Smooth muscle cell (in vitro differentiated cells): ENCODE data around the gene ASXL2. TPM values are rescaled to one million over a fixed set of nuclear protein-coding genes. Genes with fewer than 3 reads are reported as not detected.

Source experiments
- DNase-seq: peaks from one replicate; lab custom pipeline; 2025; ENCODE audit not compliant: unreplicated experiment; lab: John Stamatoyannopoulos, UW
- H2AFZ ChIP-seq: fragments of 200-600 bp; sonication (generic); 2 replicates; pipeline ENCODE4 v1.6.0; 2016; ENCODE audit warnings: antibody characterized with exemption, low read depth, mild to moderate bottlenecking
- H3F3A ChIP-seq: fragments of 200-600 bp; sonication (generic); 2 replicates; pipeline ENCODE4 v1.6.0; 2017; ENCODE audit warnings: antibody characterized with exemption, low read depth
- H3K27ac ChIP-seq: fragments of 200-600 bp; sonication (generic); 2 replicates; pipeline ENCODE4 v1.5.1; 2016; ENCODE audit warnings: low read depth, mild to moderate bottlenecking
- H3K27me3 ChIP-seq: fragments of 200-600 bp; sonication (generic); 2 replicates; pipeline ENCODE4 v1.6.1; 2016; ENCODE audit warnings: low read depth, mild to moderate bottlenecking
- H3K36me3 ChIP-seq: fragments of 200-600 bp; sonication (generic); 2 replicates; pipeline ENCODE4 v1.5.1; 2016; ENCODE audit warnings: low read depth
- H3K4me1 ChIP-seq: fragments of 200-600 bp; sonication (generic); 2 replicates; pipeline ENCODE4 v1.5.1; 2016; ENCODE audit warnings: low read depth
- H3K4me2 ChIP-seq: fragments of 200-600 bp; sonication (generic); 2 replicates; pipeline ENCODE4 v1.6.0; 2016; ENCODE audit warnings: mild to moderate bottlenecking
- H3K4me3 ChIP-seq: fragments of 200-600 bp; sonication (generic); 2 replicates; pipeline ENCODE4 v1.5.1; 2016; ENCODE audit warnings: mild to moderate bottlenecking
- H3K79me2 ChIP-seq: fragments of 200-600 bp; sonication (generic); 2 replicates; pipeline ENCODE4 v1.6.0; 2016; ENCODE audit warnings: low read depth, mild to moderate bottlenecking
- H3K9ac ChIP-seq: fragments of 200-600 bp; sonication (generic); 2 replicates; pipeline ENCODE4 v1.6.0; 2016; ENCODE audit warnings: low read depth
- H3K9me3 ChIP-seq: fragments of 200-600 bp; sonication (generic); replicated peaks from 2 replicates; pipeline ENCODE4 v1.5.1; 2016; ENCODE audit warnings: low read depth
- H4K20me1 ChIP-seq: fragments of 200-600 bp; sonication (generic); 2 replicates; pipeline ENCODE4 v1.6.0; 2016; ENCODE audit warnings: low read depth
- WGBS: methylation state at CpG from one replicate; pipeline ENCODE4 v1.1.7; 2016; ENCODE audit warnings: low lambda C conversion rate; 5-methylcytosine and 5-hydroxymethylcytosine counted together
- polyA plus RNA-seq: library from polyadenylated mRNA; unstranded; fragments of >200 nt; fragmentation: Nextera tagmentation; extraction: Ambion mirVana; gene quantifications from 2 replicates; pipeline ENCODE4 v1.2.1, GENCODE V29; 2016
- total RNA-seq: library from RNA; depleted of rRNA; stranded (reverse); fragments of >200 nt; gene quantifications from 2 replicates; pipeline ENCODE4 v1.2.3, GENCODE V29; 2014
- TF ChIP-seq, protein P1 (sequence below): fragments of 200-600 bp; sonication (generic); IDR thresholded peaks from 2 replicates; pipeline ENCODE4 v1.5.1; 2017; ENCODE audit warnings: borderline replicate concordance, mild to moderate bottlenecking, antibody characterized with exemption; ENCODE audit not compliant: insufficient read depth, poor library complexity, severe bottlenecking

The ASXL2 gene
- total and polyA plus RNA-seq, 2 experiments from 2014 or later: 4.1 to 13.2 TPM

DNA sequence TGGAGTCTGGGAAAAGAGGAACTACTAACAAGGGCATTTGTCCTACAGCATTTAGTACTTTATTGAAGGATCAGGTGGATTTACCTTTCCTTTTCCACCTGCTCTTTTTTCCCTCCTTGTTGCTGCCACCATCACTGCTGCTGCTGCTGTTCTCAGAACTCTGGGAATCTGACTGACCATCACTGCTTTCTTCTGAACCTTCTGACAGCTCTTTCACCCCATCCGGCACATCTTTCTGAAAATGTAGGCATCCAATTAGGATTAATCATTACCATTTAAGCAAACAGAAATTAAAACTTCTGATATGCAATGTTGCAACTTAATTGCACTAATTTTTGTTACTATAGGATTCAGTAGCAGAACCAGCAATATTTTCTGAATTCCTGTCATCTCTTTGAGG lies 79.0 kb downstream of the ASXL2 start:
- Histone ChIP-seq H3K79me2 (peaks cover 12% of the 10 kb centered on the region), H3K4me3 (no peak overlapping the region), H3K9ac (no peak overlapping the region), H3K4me2 (no peak overlapping the region), H3K4me1 (peaks cover 14% of the 10 kb centered on the region), H3K27ac (no peak overlapping the region), H3F3A (no peaks in the 10 kb centered on the region), H4K20me1 (peaks cover 24% of the 10 kb centered on the region), H3K36me3 (peaks cover 6% of the 10 kb centered on the region), H3K27me3 (no peaks in the 10 kb centered on the region), H2AFZ (no peak overlapping the region), H3K9me3 (no peaks in the 10 kb centered on the region)
- 96% methylated on average over 1 of the region's 1 CpG for WGBS
- no peak for DNase-seq
- TF ChIP-seq, protein P1, sequence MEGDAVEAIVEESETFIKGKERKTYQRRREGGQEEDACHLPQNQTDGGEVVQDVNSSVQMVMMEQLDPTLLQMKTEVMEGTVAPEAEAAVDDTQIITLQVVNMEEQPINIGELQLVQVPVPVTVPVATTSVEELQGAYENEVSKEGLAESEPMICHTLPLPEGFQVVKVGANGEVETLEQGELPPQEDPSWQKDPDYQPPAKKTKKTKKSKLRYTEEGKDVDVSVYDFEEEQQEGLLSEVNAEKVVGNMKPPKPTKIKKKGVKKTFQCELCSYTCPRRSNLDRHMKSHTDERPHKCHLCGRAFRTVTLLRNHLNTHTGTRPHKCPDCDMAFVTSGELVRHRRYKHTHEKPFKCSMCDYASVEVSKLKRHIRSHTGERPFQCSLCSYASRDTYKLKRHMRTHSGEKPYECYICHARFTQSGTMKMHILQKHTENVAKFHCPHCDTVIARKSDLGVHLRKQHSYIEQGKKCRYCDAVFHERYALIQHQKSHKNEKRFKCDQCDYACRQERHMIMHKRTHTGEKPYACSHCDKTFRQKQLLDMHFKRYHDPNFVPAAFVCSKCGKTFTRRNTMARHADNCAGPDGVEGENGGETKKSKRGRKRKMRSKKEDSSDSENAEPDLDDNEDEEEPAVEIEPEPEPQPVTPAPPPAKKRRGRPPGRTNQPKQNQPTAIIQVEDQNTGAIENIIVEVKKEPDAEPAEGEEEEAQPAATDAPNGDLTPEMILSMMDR: no peak

GRCh38 chr2:25797620-25798488 lies 80.4 kb downstream of the ASXL2 start:
- Histone ChIP-seq H3K79me2 (peaks cover 12% of the 10 kb centered on the region), H3K27ac (no peak overlapping the region), H3K4me1 (peaks cover 14% of the 10 kb centered on the region), H2AFZ (no peak overlapping the region), H3F3A (no peaks in the 10 kb centered on the region), H3K9me3 (no peaks in the 10 kb centered on the region), H3K36me3 (peaks cover 3% of the 10 kb centered on the region), H3K9ac (no peak overlapping the region), H4K20me1 (peaks cover 30% of the 10 kb centered on the region), H3K4me3 (no peak overlapping the region), H3K4me2 (no peak overlapping the region), H3K27me3 (no peaks in the 10 kb centered on the region)
- 95% methylated on average over 5 of the region's 5 CpGs for WGBS
- no peak for DNase-seq
- TF ChIP-seq, protein P1: no peak

GRCh38 chr2:25794544-25795276 lies 83.6 kb downstream of the ASXL2 start:
- Histone ChIP-seq H3K27me3 (no peaks in the 10 kb centered on the region), H3F3A (no peaks in the 10 kb centered on the region), H3K27ac (no peak overlapping the region), H3K4me1 (peaks cover 14% of the 10 kb centered on the region), H3K4me2 (no peak overlapping the region), H3K36me3 (peaks cover 3% of the 10 kb centered on the region), H3K79me2 (peaks cover 12% of the 10 kb centered on the region), H3K9me3 (no peaks in the 10 kb centered on the region), H3K9ac (no peak overlapping the region), H3K4me3 (no peak overlapping the region), H4K20me1 (peaks cover 26% of the 10 kb centered on the region), H2AFZ (no peak overlapping the region)
- DNase-seq: no peak
- WGBS: 95% methylated on average over 4 of the region's 4 CpGs
- TF ChIP-seq, protein P1: no peak
